NT2/D1 (cell line): ENCODE data around the gene GALR3.

Experiments
- DNase-seq: peaks from one replicate; pipeline ENCODE4 v3.0.0-alpha.2; 2011; ENCODE audit warnings: low read depth, low spot score
- H3K27me3 ChIP-seq: 2 replicates; pipeline ENCODE4 v1.6.0; 2011; ENCODE audit warnings: mild to moderate bottlenecking; ENCODE audit not compliant: insufficient read length, insufficient read depth
- H3K36me3 ChIP-seq: 2 replicates; pipeline ENCODE4 v1.6.1; 2011; ENCODE audit warnings: mild to moderate bottlenecking, low read length, mixed read lengths; ENCODE audit not compliant: insufficient read depth, insufficient read length
- H3K4me1 ChIP-seq: 2 replicates; pipeline ENCODE4 v1.5.1; 2011; ENCODE audit not compliant: insufficient read depth, insufficient read length
- H3K4me3 ChIP-seq: 2 replicates; pipeline ENCODE4 v1.5.1; 2011; ENCODE audit warnings: low read depth; ENCODE audit not compliant: insufficient read length
- H3K9ac ChIP-seq: 2 replicates; pipeline ENCODE4 v1.6.0; 2011; ENCODE audit warnings: low read depth; ENCODE audit not compliant: insufficient read length
- H3K9me3 ChIP-seq: 2 replicates; pipeline ENCODE4 v1.5.1; 2011; ENCODE audit warnings: mild to moderate bottlenecking, low read length; ENCODE audit not compliant: insufficient read depth
- SUZ12 ChIP-seq: IDR thresholded peaks from 2 replicates; pipeline ENCODE4 v1.6.1; 2011; ENCODE audit not compliant: insufficient read length, insufficient read depth; ENCODE audit errors: extremely low read depth
- YY1 ChIP-seq: IDR thresholded peaks from 2 replicates; pipeline ENCODE4 v1.6.1; 2011; ENCODE audit not compliant: insufficient read length, insufficient read depth
- ZNF274 ChIP-seq: IDR thresholded peaks from 2 replicates; pipeline ENCODE4 v1.6.1; 2011; ENCODE audit warnings: mild to moderate bottlenecking, low read depth, low read length

Gene GALR3

DNA sequence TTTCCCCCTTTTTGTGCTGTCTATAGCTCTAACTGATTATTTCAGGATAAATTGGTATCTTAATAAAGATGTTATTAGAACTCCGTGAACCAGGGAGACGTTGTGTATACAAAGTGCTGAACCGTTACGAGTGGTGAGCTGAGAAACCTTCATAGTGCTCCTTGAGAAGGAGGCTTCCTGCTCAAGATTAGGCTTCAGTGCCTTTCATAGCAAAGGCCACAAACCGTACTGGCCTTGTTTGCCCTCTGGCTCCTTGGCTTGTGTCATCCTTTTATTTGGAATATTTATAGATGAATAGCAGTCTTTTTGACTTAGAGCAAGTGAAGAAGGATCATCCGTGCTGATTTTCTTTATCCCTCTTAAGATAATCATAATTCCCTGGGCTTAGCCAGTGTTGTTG, 42.3 kb downstream of the GALR3 start:
- H3K27me3 ChIP-seq, result no peaks in the 10 kb centered on the region
- no peak overlapping the region for H3K9ac ChIP-seq
- no peaks in the 10 kb centered on the region for H3K9me3 ChIP-seq
- H3K36me3 ChIP-seq, result peaks cover 77% of the 10 kb centered on the region
- TF ChIP-seq SUZ12, result no peak
- no peak for TF ChIP-seq ZNF274
- no peak for TF ChIP-seq YY1
- H3K4me1 ChIP-seq, result peaks cover 2% of the 10 kb centered on the region
- no peak overlapping the region for H3K4me3 ChIP-seq
- no peak for DNase-seq

DNA sequence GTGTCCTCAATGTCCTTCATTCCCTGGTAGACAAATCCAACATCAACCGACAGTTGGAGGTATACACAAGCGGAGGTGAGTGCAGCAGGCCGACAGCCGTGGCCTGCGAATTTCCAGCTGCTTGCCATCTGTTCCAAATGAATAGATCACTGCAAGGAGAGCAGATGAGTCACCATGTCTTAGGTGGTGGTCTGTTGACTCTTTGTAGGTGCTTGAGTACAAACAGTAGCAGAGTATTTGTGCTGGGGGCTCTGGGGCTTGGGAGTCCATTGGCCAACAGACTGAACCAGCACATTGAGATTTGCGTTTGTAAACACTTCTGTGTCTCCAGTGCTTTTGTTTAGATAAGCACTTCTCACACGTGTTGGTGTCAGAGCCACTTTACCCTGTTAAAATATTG, 47.1 kb downstream of the GALR3 start:
- Histone ChIP-seq H3K4me3 (no peak overlapping the region), H3K9ac (no peak overlapping the region), H3K9me3 (no peaks in the 10 kb centered on the region), H3K36me3 (peaks cover 71% of the 10 kb centered on the region), H3K4me1 (no peaks in the 10 kb centered on the region), H3K27me3 (no peaks in the 10 kb centered on the region)
- TF ChIP-seq SUZ12, result no peak
- no peak for TF ChIP-seq ZNF274
- TF ChIP-seq YY1, result no peak
- DNase-seq, result no peak
